C4-2B (cell line): ENCODE results near the gene UBE2E1.

Experiments used
- CTCF ChIP-seq: fragments of 450-650 bp; conservative IDR thresholded peaks from 2 replicates; pipeline ENCODE4 v1.5.1; 2017; ENCODE audit warnings: mild to moderate bottlenecking
- ZFX ChIP-seq: fragments of 450-650 bp; IDR thresholded peaks from 2 replicates; pipeline ENCODE4 v1.6.1; 2017

DNA sequence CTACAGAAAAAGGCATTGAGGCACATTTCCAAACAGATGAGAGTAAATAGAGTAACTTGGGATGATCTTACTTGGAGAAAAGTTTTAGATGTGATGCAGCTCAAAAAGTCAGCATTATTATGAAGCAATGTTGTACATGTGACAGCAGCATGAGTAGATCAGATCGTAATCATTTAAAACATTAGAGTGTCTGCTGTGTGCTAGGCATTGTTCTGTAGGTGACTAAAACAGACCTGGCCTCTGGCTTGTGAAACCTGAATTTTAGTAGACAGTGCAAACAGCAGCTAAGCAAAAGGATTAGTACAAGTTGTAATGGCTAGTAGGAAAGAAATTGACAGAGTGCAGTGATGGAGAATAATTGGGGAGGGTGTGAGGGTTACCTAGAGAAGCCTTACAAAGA is 15.1 kb downstream of the UBE2E1 start:
- TF ChIP-seq CTCF (no peak), ZFX (no peak)
